GM19397 (cell line): ENCODE data around the gene GPD1L.
"Not testable (repeated sequence)": the region's sequence is repeated elsewhere in the genome, so short reads cannot be mapped to it uniquely, and the experiment has no call there.

Experiments
- ATAC-seq: cut with Tn5 transposase; IDR thresholded peaks from one replicate; pipeline ENCODE4 v1.9.1; 2021; ENCODE audit warnings: mild to moderate bottlenecking, moderate library complexity; ENCODE audit not compliant: unreplicated experiment

GPD1L gene

DNA sequence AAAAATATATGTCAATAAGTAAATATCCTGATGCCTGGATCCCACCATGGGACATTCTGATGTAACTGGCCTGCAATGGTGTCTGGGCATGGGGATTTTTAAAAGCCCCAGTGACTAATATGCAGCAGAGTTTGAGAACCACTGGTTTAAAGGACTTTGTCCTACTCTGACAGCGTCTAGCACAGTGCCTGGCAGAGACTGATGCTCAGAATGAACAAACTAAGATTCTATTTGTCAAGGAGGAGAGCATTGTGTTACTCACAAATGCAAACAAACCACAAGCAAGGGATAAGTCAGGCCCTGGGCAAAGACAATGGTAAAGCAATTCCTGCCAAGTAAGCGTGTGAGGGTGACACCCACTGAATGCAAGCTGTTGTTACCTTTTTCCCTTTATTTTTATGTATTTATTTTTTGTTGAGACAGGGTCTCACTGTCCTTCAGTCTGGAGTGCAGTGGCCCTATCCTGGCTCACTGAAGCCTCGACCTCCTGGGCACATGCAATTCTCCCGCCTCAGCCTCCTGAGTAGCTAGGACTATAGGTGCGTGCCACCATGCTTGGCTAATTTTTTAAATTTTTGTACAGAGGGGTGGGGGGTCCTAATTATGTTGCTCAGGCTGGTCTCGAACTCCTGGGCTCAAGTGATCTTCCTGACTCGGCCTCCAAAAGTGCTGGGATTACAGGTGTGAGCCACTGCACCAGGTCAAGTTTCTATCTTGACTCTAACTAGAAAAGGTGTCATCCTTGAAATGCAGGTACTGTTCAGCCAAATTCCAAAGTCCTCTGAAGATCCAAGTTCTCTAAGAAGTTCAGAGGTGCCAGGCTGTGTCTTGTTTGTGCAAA is 909 bp upstream of the GPD1L start:
- ATAC-seq: no peak

GRCh38 chr3:32106929-32107362 is 526 bp downstream of the GPD1L start:
- ATAC-seq: no peak

DNA sequence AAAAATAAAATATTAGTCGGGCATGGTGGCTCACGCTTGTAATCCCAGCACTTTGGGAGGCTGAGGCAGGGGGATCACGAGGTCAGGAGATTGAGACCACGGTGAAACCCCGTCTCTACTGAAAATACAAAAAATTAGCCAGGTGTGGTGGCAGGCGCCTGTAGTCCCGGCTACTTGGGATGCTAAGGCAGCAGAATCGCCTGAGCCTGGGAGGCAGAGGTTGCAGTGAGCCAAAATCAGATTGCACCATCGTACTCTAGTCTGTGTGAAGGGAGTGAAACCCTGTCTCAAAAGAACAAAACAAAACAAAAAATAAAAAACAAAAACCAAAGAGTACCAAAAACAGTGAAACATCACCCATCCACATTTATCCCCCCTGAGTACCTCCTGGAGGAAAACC is 1.8 kb downstream of the GPD1L start:
- not testable (repeated sequence) for ATAC-seq

DNA sequence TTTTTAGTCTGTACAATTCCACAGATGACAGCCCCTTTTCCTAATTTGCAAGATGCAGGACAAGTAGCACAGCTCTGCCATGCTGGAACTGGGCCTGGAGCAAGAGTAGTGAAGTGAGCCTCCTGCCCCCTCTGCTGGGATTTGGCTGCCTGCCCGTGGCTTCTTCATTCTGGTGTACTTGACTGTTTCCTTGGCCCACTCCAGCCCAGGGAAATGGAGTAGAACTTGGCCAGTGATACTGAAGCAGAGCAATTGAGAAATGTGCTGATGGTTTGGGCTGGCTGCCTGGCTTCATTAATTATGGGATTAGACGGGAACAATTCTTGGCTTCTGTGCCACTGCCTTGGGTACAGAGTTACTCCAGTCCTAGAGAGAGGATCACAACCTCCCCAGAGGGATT is 2.8 kb downstream of the GPD1L start:
- ATAC-seq: no peak

- no peak for ATAC-seq
These were observed 3.9 kb downstream of the GPD1L start for GRCh38 chr3:32110233-32110760.

DNA sequence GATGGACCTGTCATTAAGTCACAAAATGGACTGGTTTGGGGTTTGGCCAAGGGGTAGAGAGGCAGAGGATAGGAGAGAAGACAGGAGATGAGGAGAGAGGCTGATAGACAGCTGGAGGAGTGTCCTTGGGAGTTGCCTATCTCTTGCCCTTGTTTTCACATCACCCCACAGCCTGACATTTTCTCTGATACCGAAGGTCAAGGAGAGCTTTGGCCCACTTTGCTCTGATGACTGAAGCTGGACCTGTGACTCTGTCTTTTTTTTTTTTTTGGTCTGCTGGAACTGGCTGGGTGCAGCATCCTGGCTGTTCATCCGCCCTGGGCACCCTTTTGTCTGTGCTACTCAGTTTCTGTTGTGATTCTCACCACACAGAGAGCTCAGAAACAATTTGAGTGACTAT is 5.1 kb downstream of the GPD1L start:
- no peak for ATAC-seq

DNA sequence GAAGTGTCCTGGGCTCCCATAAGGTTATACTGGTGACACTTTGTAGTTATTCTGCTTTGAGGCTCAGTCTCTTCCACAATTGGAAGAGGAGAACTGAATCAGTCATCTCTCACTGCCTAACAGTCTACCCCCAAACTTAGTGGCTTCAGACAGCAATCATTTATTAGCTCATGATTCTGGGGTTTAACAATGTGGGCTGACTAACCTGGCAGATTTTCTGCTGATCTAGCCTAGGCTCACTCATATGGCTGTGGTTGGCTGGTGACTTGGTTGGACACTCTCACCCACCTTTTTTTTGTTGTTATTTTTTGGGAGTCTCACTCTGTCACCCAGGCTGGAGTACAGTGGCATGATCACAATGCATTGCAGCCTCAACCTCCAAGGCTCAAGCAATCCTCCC is 7.1 kb downstream of the GPD1L start:
- ATAC-seq: no peak

DNA sequence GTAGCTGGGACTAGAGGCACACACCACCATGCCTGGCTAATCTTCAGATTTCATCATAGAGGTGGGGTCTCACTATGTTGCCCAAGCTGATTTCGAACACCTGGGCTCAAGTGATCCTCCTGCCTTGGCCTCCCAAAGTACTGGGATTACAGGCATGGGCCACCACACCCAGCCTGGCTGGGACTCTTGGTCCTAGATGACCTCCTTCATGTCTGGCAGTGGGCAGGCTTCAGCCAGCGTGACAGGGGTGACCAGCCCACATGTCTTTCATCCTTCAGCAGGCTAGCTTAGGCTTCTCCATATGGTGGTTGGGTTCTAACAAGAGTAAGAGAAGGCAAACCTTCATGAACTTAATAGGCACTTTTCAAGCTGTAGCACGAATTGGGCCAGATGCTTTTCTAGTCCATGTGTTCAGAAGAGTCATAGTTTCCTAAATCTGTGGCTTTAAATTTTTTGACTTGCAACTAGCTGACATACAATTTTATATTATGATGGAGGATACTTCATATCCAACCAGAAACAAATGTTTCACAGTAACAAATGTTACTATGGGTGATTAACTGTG is 7.6 kb downstream of the GPD1L start:
- no peak for ATAC-seq

DNA sequence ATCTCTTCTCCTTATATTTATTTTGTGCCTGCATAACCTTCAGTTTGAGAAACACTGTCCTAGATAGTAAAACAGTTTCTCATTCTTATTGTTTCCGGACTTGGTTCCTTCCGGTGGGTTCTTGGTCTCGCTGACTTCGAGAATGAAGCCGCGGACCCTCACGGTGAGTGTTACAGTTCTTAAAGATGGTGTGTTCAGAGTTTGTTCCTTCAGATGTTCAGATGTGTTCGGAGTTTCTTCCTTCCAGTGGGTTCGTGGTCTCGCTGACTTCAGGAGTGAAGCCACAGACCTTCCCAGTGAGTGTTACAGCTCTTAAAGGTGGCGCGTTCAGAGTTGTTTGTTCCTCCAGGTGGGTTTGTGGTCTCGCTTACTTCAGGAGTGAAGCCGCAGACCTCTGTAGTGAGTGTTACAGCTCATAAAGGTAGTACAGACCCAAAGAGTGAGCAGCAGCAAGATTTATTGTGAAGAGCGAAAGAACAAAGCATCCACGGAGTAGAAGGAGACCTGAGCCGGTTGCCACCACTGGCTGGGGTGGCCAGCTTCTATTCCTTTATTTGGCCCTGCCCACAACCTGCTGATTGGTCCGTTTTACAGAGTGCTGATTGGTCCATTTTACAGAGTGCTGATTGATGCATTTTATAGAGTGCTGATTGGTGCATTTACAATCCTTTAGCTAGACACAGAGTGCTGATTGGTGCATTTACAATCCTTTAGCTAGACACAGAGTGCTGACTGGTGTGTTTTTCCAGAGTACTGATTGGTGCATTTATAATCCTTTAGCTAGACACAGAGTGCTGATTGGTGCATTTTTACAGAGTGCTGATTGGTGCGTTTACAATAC is 8.3 kb downstream of the GPD1L start:
- not testable (repeated sequence) for ATAC-seq

DNA sequence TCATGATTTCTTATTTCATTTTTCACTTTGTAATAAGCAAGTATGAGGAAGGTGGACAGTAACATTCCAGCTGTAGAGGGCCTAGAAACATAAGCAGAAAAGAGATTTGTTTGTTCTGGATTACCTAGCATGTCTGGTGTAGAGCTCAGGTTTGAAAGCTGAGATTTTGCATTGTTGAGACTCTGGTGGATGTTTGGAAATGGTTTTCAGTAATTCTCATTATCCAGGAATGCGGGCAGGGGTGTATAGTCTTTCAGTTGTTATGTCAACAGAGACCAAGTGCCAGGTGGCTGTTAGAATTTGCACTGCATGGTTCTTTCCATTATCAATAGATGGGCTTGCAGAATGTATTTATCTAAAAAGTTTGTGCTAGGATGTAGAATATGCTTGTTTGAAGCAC is 10.9 kb downstream of the GPD1L start:
- no peak for ATAC-seq

- ATAC-seq: no peak
These were observed 11.8 kb downstream of the GPD1L start for GRCh38 chr3:32118215-32118614.

- no peak for ATAC-seq
These were observed 14.1 kb downstream of the GPD1L start for GRCh38 chr3:32120471-32120870.

DNA sequence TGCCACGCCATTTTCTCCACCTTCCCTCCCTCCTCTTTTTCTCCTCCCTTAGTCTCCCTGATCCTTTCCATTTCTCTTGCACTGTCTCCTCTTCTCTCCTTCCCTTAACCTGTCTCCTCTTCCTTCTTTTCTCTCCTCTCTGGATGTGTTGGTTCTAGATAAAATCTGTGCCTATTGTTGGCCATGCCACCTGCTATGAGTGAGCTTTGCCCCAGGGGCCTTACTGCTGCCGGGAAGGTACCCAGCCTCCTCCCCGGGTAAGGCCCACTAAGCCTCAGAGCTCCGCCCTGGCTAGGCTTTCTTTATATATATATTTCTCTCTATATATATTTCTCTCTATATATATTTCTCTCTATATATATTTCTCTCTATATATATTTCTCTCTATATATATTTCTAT is 14.7 kb downstream of the GPD1L start:
- no peak for ATAC-seq

DNA sequence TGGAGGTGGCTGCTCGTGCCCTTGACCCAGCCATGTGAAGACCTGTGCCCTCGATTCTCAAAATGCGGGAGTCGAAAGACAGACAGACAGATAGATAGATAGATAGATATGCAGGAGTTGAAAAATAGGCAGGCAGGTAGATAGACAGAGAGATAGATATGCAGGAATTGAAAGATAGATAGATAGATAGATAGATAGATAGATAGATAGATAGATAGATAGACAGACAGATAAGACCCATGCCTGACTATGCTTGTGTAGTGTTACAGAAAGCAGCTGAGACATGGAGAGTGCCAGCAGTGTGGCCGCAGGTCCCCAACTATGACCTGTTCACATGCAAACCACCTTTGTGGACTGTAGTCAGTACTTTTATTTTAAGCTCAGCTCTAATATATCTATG is 17.2 kb downstream of the GPD1L start:
- no peak for ATAC-seq

DNA sequence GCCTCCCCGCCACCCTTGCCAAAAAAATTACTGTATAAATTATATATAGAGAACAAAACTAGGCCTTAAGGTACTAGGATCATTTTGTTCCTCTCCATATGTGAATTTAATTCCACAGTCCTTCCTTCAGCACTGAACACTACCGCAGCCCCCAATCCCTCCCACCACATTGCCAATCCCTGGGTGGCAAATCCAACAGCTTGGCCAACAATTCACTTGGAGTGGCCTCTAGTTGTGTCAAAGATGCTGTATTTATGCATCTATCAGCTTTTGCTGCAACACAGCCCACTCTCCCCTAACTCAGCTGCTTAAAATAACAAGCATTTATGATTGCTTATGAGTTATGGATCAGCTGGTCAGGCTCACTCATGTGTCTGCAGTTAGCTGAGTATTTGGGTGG is 18.6 kb downstream of the GPD1L start:
- no peak for ATAC-seq

DNA sequence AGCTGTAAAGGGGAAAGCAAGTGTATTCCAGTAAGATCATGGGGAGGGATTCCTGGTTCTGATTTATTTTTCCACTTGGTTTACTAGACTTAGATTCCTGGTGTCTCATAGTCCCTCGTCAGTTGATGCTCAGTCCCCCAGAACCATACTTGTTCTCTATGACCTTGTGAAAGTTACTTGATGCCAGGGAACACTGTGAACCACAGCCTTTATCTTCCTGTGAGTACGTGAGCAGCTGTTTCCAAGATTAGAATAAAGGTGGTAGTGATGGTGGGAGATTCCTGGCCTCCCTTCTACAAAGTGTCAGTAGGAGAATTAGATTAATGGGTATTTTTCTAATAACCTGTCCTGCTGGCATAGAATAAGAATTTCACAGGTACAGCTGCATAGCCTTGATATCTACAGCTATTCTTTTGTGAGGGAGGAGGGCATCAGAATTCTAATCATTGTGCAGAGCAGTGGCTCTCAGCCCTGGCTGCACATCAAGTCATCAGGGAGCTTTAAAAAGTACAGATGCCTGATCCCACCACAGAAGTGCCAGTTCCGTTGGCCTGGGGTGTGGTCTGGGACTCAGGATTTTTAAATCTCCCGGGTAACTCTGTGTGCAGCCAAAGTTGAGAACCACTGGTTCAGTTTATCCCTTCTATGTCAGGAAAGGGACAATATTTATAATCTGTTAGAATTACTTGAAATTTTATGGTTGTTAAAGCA is 20.0 kb downstream of the GPD1L start:
- ATAC-seq: no peak

DNA sequence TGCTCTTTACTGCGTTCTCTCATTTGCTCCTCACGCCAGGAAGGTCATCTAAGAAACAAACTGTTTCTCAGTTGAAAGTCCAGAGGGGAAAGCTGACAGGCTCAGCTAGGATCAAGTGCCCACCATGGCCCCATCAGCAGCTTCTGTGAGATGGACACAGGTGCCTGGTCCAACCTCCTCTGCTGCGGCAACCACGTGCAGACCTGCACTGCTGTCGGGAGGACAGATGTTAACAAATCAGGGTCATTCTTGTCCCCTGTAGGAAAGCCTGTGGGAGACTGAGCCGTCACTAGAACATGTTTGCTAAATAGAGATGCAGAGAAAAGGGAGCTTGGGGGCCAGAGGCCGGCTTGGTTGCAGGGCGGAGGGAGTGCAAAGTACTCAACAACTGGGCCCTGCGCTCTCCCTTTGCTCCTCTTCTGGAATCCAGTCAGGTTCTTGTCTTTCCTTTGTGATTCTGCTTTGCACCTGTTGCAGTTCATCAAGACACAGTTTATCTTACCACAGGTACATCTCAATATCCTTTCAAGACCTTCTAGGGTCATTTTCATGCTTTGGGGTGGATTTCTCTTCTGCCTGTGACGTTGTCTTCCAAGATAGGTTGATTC is 20.9 kb downstream of the GPD1L start:
- ATAC-seq: no peak

GRCh38 chr3:32128936-32129335 is 22.5 kb downstream of the GPD1L start:
- no peak for ATAC-seq

DNA sequence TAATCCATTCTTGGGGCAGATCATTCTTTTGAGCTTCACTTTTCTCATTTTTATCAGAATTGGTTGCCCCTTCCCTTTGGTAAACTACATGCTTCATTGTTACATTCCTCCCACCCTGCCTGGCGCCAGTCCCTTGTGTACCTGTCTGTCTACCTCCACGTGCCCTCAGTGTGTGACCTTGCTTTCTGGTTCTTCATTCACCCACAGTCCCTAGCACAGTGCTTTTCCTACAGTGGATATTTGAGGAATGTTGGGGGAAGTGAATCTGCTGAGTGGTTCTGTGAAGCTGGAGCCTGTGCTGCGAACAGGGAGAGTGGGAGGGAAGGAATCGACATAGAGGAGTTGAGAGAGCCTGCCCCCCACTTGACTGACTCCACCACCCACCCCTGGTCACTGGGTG is 23.4 kb downstream of the GPD1L start:
- no peak for ATAC-seq

- ATAC-seq: no peak
These were observed 25.7 kb downstream of the GPD1L start for GRCh38 chr3:32132121-32132520.
